Measurements from ENCODE around the gene RASSF8.

The RASSF8 gene

GRCh38 chr12:26101763-26102162 lies 143.3 kb downstream of the RASSF8 start:
- no peak for DNase-seq (ENCODE audit: low read depth in 2 of 3, low spot score in 1 of 3)

GRCh38 chr12:26102953-26103352 lies 144.5 kb downstream of the RASSF8 start:
- no peak for DNase-seq (ENCODE audit: low read depth in 2 of 3, low spot score in 1 of 3)

- no peak for DNase-seq (ENCODE audit: low read depth in 2 of 3, low spot score in 1 of 3)
These were observed 147.9 kb downstream of the RASSF8 start for GRCh38 chr12:26106347-26106746.

GRCh38 chr12:26108915-26109314 lies 150.4 kb downstream of the RASSF8 start:
- no peak for DNase-seq (ENCODE audit: low read depth in 2 of 3, low spot score in 1 of 3)

- no peak for DNase-seq (ENCODE audit: low read depth in 2 of 3, low spot score in 1 of 3)
These were observed 150.9 kb downstream of the RASSF8 start for GRCh38 chr12:26109343-26109881.

- DNase-seq (ENCODE audit: low read depth in 2 of 3, low spot score in 1 of 3), result no peak
These were observed 153.8 kb downstream of the RASSF8 start for GRCh38 chr12:26112232-26112631.

- no peak for DNase-seq (ENCODE audit: low read depth in 2 of 3, low spot score in 1 of 3)
These were observed 154.2 kb downstream of the RASSF8 start for GRCh38 chr12:26112703-26113147.

GRCh38 chr12:26113181-26113654 lies 154.7 kb downstream of the RASSF8 start:
- no peak for DNase-seq (ENCODE audit: low read depth in 2 of 3, low spot score in 1 of 3)

- DNase-seq (ENCODE audit: low read depth in 2 of 3, low spot score in 1 of 3), result peak; percentile 45 to 71 (median 59)
These were observed 155.6 kb downstream of the RASSF8 start for GRCh38 chr12:26113853-26114719.

- no peak for DNase-seq (ENCODE audit: low read depth in 2 of 3, low spot score in 1 of 3)
These were observed 156.4 kb downstream of the RASSF8 start for GRCh38 chr12:26114720-26115401.

GRCh38 chr12:26116829-26117715 lies 158.6 kb downstream of the RASSF8 start:
- no peak for DNase-seq (ENCODE audit: low read depth in 2 of 3, low spot score in 1 of 3)

- DNase-seq (ENCODE audit: low read depth in 2 of 3, low spot score in 1 of 3), result no peak
These were observed 159.8 kb downstream of the RASSF8 start for GRCh38 chr12:26118308-26118707.

GRCh38 chr12:26119391-26119989 lies 161.0 kb downstream of the RASSF8 start:
- DNase-seq (ENCODE audit: low read depth in 2 of 3, low spot score in 1 of 3), result no peak

- DNase-seq (ENCODE audit: low read depth in 2 of 3, low spot score in 1 of 3), result no peak
These were observed 162.2 kb downstream of the RASSF8 start for GRCh38 chr12:26120561-26121274.

GRCh38 chr12:26121323-26122060 lies 163.0 kb downstream of the RASSF8 start:
- no peak for DNase-seq (ENCODE audit: low read depth in 2 of 3, low spot score in 1 of 3)

GRCh38 chr12:26122061-26122680 lies 163.7 kb downstream of the RASSF8 start:
- DNase-seq (ENCODE audit: low read depth in 2 of 3, low spot score in 1 of 3), result peak in 1 of 3 donors; percentile 13

- peak in 1 of 3 donors; percentile 12 for DNase-seq (ENCODE audit: low read depth in 2 of 3, low spot score in 1 of 3)
These were observed 164.4 kb downstream of the RASSF8 start for GRCh38 chr12:26122681-26123481.

GRCh38 chr12:26123482-26123980 lies 165.0 kb downstream of the RASSF8 start:
- no peak for DNase-seq (ENCODE audit: low read depth in 2 of 3, low spot score in 1 of 3)

Data from stimulated activated CD4-positive, alpha-beta T cell treated with anti-CD3 and anti-CD28 coated beads, Interleukin-12 subunit alpha, Interleukin-12 subunit beta, amount 100 ng/mL, for 48 hours (primary cell).